Activated T-cell treated with anti-CD3 and anti-CD28 coated beads for 1 hour (primary cell): Measurements from ENCODE around the gene XCR1.
"Not testable (repeated sequence)": the region's sequence is repeated elsewhere in the genome, so short reads cannot be mapped to it uniquely, and the experiment has no call there.

Source experiments
- DNase-seq: peaks from one replicate; pipeline ENCODE4 v3.0.0-alpha.2; 2020; ENCODE audit warnings: low read depth

The XCR1 gene

GRCh38 chr3:46038916-46039315 lies 11.6 kb upstream of the XCR1 start:
- no peak for DNase-seq

- not testable (repeated sequence) for DNase-seq
These were observed 10.8 kb upstream of the XCR1 start for GRCh38 chr3:46038071-46038470.

- DNase-seq: no peak
These were observed 8.9 kb upstream of the XCR1 start for GRCh38 chr3:46036191-46036590.

- no peak for DNase-seq
These were observed 4.5 kb upstream of the XCR1 start for GRCh38 chr3:46031747-46032146.

GRCh38 chr3:46031269-46031668 lies 4.0 kb upstream of the XCR1 start:
- DNase-seq: no peak

- no peak for DNase-seq
These were observed 3.3 kb upstream of the XCR1 start for GRCh38 chr3:46030626-46031025.

GRCh38 chr3:46029953-46030543 lies 2.8 kb upstream of the XCR1 start:
- DNase-seq: no peak

GRCh38 chr3:46027736-46028397 lies 584 bp upstream of the XCR1 start:
- no peak for DNase-seq

- no peak for DNase-seq
These were observed 2.1 kb downstream of the XCR1 start for GRCh38 chr3:46025139-46025538.

GRCh38 chr3:46024131-46024530 lies 3.2 kb downstream of the XCR1 start:
- no peak for DNase-seq

- DNase-seq: no peak
These were observed 4.1 kb downstream of the XCR1 start for GRCh38 chr3:46022909-46023785.

- DNase-seq: no peak
These were observed 5.8 kb downstream of the XCR1 start for GRCh38 chr3:46021516-46021915.

- no peak for DNase-seq
These were observed 6.3 kb downstream of the XCR1 start for GRCh38 chr3:46020766-46021510.

- no peak for DNase-seq
These were observed 7.6 kb downstream of the XCR1 start for GRCh38 chr3:46019707-46020106.

- DNase-seq: no peak
These were observed 9.6 kb downstream of the XCR1 start for GRCh38 chr3:46017720-46018119.

GRCh38 chr3:46013316-46014094 lies 13.8 kb downstream of the XCR1 start:
- DNase-seq: no peak

- DNase-seq: no peak
These were observed 15.0 kb downstream of the XCR1 start for GRCh38 chr3:46012246-46012645.

- DNase-seq: no peak
These were observed 16.7 kb downstream of the XCR1 start for GRCh38 chr3:46010519-46011113.

GRCh38 chr3:46008058-46008457 lies 19.2 kb downstream of the XCR1 start:
- DNase-seq: no peak

- DNase-seq: no peak
These were observed 20.0 kb downstream of the XCR1 start for GRCh38 chr3:46007280-46007679.
